Left ventricle myocardium superior (tissue), 1 donor: ENCODE data around the gene MTMR3. TPM values are rescaled to one million over a fixed set of nuclear protein-coding genes. Genes with fewer than 3 reads are reported as not detected.
"Not testable (repeated sequence)": the region's sequence is repeated elsewhere in the genome, so short reads cannot be mapped to it uniquely, and the experiment has no call there.

Experiments
- ATAC-seq: fragments of 200-7000 bp; cut with Tn5 transposase; one replicate; pipeline ENCODE4 v1.9.1; 2020; ENCODE audit warnings: mild to moderate bottlenecking, moderate library complexity
- DNase-seq: peaks from one replicate; pipeline ENCODE4 v3.0.0-alpha.2; 2020
- intact Hi-C: fragments of 100-400 bp; cut with micrococcal nuclease; formaldehyde crosslinking; loops from one replicate; pipeline ENCODE4 v1.11.0; 2022
- long read RNA-seq: library from polyadenylated mRNA; unstranded; transcript quantifications from one replicate; pipeline ENCODE4 v2.0.0, GENCODE V29; 2021
- total RNA-seq: library from RNA; stranded (reverse); fragmentation: NEBNext Ultra II Directional; extraction: Animal tissue kit (Norgen Biotek cat#: 25700); gene quantifications from one replicate; pipeline ENCODE4 v1.2.1, GENCODE V29; 2021
- donor health status: DM: no; HTN: yes; CAD: no; lungs with severe emphysema.

Gene MTMR3
- 23.6 TPM for total RNA-seq
- long read RNA-seq, full-length matches to known transcripts, result 1 of 12 reads
- long read RNA-seq, partial matches to known transcripts, result 0 of 12 reads
- long read RNA-seq, other reads (novel, unspliced or antisense), result 11 of 12 reads

DNA sequence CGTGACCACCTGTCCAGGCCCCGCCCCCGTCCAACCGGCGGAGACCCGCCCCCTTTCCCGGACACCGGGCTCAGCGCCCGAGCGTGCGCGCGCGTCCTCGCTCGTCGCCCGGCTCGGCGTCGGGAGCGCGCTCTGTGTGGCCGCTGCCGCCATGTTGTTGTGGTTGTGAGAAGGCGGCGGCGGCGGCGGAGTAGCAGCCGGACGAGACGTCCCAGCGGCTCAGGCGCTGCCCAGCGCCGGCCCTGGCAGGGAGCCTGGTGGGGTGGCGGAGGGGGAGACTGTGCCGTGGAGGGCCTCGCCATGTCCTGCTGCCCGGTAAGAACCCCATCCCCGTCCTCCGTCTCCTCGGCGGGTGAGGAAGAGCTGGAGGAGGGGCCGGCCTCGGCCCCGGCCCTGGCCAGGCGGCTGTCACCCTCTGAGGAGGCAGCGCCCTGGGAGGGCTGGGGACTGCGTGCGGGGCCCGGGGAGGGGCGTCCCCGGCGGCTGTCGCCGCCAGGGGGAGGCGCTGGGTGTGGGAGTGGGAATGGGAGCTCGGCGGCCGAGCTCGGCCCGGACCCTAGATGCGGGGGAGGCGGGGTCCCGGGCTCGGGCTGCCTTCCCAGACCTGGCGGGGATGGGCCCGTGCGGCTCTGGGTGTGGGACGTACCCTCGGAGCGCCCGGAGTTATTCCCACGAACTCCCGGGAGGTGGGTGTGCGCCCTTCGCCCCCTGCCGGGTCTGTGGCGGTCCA lies at the start of gene MTMR3:
TSS of gene MTMR3 (plus strand) at position 130 of the 730 bp plus-strand sequence. CDS start 87,886 bp downstream, outside the sequence.
- ATAC-seq (peak; percentile 93), DNase-seq (peak; percentile 97)
- intact Hi-C loops, result no loop called here

DNA sequence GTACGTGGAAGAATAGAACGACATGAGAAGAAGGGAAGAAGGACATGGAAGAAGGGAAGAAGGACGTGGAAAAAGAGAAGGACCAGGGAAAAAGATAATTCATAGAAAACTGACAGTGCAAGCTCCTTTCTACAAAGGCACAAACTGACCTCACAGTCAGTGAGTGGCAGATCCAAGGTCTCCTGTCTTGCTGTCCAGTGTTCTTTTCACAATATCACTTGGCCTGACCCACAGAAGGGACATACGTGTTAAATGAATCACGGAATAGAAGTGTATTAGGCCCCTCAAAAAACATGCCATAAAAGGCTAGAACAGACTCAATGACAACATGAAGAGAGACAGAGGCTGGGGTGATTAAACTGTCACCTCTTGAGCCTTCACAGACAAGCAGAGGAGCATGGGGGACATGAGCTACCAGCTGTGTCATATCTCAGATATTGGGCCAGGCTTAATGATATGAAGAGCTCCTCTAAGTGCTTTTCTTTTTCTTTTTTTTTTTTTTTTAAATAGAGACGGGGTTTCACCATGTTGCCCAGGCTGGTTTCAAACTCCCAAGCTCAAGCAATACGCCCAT lies 49.5 kb upstream of the MTMR3 start:
- intact Hi-C loops, result no loop called here
- DNase-seq (no peak), ATAC-seq (no peak)

DNA sequence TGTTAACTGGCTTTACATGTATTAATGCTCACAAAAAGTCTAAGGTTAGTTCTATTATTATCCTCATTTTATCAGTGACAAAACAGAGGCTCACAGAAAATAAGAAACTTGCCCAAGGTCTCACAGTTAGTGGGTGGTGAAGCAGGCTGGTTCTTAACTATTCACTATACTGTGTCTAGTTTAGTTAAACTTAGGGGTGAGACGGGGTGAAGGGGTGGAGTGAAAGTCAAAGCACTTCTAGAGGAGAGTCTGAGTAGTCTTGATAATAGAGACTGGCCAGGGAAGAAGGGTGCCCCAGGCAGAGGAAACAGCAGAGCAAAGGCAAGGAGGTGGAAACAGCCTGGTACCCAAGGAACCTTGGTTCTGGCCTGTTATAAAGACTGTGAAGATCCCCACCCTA lies 48.9 kb upstream of the MTMR3 start:
- intact Hi-C loops, result no loop called here
- DNase-seq (no peak), ATAC-seq (no peak)

DNA sequence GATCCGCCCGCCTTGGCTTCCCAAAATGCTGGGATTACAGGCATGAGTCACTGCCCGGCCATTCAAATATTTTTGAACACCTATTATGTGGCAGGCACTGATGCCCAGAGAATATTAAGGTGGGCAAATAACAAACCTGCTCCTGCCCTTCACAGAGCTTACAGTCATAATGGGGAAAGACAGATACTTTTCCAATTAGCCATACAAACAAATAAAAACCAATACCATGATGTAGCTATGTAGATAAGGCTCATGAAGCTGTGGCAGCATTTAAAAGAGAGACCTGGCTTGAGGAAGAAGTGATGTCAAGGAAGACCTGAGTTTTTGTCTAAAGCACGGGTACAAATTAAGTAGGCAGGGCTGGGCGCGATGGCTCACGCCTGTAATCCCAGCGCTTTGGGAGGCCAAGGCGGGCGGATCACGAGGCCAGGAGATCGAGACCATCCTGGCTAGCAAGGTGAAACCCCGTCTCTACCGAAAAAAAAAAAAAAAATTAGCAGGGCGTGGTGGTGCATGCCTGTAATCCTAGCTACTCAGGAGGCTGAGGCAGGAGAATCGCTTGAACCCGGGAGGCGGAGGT lies 46.1 kb upstream of the MTMR3 start:
- intact Hi-C loops, result loop anchor here (5.0 kb wide), 1 partner anchor 70 kb away; the partner anchor contains the start of genes UQCR10 and ZMAT5
- ATAC-seq, DNase-seq: not testable (repeated sequence)

DNA sequence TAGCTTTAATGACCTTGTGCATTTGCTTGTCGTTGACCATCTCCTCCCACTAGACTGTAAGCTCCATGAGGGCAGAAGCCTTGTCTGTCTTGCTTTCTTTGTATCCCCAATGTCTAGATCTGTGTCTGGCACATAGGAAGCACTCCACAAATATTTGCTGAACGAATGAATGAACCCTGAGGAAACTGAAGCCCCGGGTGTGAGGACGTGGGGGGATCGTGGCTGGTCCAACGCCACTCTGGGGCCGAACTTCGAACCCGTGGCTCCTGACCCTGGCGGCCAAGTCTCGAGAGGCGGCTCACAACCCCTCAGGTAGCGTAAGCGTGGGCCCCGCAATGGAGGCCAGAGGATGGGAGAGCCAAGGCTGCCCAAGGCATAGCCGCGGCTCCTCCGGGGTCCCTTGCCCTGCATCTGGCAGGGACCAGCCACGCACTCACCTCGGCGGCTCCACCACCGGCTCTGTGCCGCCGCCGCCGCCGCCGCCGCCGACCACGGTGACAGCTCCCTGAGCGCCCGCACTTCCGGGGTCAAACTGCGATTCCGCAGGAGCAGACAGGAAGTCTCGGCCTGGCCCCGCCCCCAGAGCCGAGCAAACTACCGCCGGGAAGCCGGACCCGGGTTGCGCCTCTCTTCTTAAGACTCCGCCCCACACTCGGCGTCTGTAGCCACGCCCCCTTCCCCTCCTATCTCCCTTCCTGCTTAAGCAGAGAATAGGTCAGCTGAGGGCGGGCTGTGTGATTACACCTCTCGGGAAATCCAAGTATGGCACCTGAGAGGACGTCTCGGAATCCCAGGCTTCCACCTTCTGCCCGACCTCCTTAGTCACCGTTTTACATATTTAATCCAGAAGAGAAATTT lies 45.0 kb upstream of the MTMR3 start, which contains the start of gene ASCC2:
TSS of gene ASCC2 (minus strand) at position 534 of the 858 bp plus-strand sequence. CDS start 5,949 bp downstream, outside the sequence.
- DNase-seq (peak; percentile 100), ATAC-seq (peak; percentile 99)
- intact Hi-C loops, result loop anchor here (5.0 kb wide), 1 partner anchor 71 kb away; the partner anchor contains the start of genes UQCR10 and ZMAT5

DNA sequence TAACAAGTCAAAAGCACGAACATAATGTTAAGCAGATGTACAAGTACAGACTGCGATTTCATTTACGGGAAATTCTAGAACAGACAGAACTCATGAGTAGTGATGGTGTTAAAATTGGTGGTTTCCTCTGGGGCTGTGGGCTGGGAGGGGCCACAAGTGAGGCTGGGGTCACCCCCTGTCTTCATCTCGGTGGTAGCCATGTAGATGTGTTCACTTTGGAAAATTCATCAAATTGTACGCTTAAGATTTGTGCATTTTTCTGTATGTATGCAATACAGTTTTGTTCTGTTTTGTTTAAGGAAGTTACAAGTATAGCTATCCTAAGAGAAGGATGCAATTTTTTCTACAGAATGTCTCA lies 44.4 kb upstream of the MTMR3 start:
- DNase-seq (no peak), ATAC-seq (peak; percentile 6)
- intact Hi-C loops, result loop anchor here (5.0 kb wide), 1 partner anchor 71 kb away; the partner anchor contains the start of genes UQCR10 and ZMAT5

DNA sequence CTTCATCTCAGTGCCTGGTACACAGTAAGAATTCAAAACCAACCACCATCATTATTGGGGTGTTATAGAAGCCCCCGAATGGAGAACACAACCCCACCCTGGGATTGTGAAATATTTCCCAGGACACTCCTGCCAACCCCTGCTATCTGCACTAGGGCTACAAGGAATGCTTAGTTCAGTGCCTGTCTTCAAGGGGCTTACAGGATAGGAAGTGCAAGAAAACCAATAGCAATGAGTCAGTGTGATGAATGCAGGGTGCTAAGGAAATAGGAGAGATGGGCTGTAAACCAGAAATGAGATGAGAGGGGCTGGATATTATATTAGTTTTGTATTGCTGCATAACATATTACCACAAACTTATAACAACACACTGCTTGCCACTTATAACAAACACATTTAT lies 43.9 kb upstream of the MTMR3 start:
- intact Hi-C loops, result loop anchor here (5.0 kb wide), 1 partner anchor 72 kb away; the partner anchor contains the start of genes UQCR10 and ZMAT5
- no peak for DNase-seq

DNA sequence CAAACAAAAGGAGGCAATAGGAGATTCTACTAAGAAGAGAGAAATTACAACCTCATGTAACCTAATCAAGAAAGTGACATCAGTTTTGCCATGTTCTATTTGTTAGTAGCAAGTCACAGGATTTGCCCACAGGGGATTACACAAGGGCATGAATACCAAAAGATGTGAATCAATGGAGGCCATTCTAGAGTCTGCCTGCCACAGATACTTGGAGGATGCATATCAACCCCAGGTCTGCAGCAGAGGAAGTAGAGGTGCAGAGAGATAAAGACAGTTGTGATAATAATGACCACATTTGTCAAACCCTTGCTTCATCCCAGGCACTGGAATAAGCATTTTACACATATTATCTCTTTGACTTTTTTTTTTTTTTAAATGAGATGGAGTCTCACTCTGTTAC lies 42.5 kb upstream of the MTMR3 start:
- intact Hi-C loops, result no loop called here
- ATAC-seq (no peak), DNase-seq (no peak)

More for the DNA sequence above, 43.9 kb upstream of the MTMR3 start:
- no peak for ATAC-seq

DNA sequence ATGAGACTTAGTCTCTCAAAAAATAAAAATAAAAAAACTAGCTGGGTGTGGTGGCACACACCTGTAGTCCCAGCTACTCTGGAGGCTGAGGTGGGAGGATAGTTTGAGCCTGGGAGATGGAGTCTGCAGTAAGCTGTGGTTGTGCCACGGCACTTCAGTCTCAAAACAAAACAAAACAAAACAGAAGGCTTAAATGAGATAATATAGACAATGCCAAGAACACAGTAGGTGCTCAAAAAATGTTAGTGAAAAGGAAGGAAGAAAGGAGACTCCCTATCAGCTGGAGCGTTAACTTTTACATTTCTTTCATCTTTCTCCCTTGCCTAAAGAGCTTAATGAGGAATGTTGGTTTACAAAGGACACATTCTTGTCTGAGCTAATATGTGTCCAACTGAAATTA lies 40.8 kb upstream of the MTMR3 start:
- DNase-seq, result no peak
- ATAC-seq, result no peak

DNA sequence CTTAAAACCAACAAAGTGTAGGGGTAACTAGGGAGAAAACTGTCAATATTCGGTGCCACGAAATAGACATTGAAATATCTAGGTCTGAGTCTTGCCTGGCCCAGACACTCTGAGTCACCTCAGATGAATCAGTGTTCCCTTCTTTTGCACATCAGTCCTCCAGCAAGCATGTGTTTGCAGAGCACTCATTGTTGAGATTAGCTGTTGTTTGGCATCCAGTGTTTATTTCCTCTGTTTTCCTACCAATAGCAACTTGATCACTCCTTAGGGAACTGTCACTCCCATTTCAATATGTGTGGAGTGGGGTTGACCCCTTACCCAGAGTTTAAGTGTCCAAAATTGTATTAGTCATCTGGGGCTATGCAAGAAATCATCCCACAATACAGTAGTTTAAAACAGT lies 40.2 kb upstream of the MTMR3 start:
- intact Hi-C loops, result no loop called here
- ATAC-seq, result no peak
- no peak for DNase-seq

More for the DNA sequence above, 40.8 kb upstream of the MTMR3 start:
- intact Hi-C loops, result no loop called here

DNA sequence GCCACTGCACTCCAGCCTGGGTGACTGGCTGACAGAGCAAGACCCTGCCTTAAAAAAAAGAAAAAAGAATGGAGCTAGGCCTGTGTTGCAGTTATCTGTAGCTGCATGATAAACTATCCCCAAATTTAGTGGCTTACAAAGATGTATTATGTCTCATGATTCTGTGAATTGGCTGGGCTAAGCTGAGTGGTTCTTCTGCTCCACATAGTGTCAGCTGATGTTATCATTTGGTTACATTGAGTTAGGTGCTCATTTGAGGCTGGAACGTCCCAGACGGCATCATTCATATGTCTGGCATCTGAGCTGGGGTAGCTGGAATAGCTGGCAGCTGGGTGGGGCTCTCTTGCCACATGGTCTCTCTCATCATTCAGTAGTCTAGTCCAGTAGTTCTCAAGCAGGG lies 36.7 kb upstream of the MTMR3 start:
- no peak for ATAC-seq
- intact Hi-C loops, result no loop called here
- DNase-seq, result no peak

DNA sequence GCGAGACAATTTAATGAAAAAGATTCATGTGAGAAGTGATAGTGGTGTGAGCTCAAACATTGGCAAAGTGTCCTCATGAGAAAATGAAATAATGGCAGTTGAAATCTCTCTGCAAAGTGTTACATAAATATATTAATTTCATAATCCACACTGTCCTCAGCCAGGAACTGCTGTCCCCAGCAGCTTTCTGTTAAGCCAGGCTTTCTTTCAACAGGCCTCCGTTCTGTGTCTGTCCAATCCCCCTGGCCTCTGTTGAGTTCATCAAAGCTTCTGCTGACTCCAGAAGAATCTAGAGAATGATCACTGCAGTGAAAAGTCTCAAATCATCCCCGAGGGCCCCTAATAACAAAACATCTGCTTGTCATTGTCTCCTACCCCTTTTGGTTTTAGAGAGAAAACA lies 34.9 kb upstream of the MTMR3 start:
- intact Hi-C loops, result no loop called here
- DNase-seq (no peak), ATAC-seq (peak; percentile 63)

DNA sequence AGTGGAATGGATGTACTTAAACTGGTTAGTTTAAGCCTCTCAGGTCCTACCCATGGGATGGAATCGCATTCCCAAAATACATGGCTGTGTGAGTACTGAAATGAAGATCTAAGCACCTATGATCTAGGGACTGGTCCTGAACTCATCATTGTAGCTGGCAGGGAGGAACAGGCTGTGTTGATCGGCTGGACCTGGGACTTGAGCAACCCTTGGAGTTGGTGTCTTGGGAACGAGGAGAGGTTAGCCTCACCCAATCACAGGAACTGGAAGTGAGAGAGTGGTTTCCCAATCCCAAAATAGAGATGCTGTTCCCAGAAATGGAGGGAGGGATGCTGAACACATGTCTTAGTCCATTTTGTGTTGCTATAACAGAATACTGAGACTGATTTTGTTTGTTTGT lies 28.5 kb upstream of the MTMR3 start:
- DNase-seq (no peak), ATAC-seq (no peak)
- intact Hi-C loops, result no loop called here

DNA sequence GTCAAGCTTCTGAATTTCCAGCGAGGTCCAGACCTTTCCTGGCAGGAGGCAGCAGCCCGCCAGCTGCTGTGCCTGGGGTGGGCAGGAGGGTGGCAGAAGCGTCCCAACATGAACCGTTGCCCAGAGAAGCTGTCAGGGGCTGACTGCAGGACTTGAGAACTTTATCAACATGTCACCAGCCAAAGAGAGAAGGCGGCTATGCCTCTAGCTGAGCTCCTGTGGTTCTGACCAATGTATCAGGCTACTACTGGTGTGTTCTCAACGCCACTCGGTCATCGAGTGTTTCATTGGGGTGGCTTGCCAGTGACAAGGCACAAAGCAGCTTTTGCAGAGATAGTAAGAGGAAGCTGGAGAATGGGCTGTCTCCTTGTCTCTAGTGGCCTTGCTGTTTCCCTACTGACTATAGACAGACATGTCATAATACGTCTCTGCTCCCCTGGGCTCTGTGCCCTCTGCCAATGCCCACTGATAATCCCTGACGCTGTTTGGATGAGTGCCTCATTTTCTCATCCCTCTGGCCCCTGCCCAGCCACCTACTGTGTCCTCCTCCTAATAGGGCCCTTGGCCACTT lies 27.3 kb upstream of the MTMR3 start:
- peak; percentile 82 for DNase-seq
- intact Hi-C loops, result no loop called here

DNA sequence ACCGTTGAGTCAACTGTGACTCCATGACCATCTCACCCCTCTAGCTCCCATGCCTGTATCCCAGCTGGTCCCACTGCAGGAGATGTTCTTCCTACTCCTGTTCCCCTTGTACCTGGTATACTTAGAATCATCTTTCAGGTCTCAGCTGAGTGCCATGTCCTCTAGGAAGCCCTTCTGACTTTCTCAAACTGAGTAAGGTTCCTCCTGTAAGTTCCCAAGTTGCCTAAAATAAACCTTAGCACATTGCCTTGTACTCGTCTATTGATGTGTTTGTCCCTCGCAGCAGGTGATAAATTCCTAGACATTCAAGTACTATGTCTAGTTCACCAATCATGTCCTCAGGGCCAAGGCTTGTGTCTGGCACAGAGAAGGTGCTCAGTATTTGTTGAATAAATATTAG lies 26.5 kb upstream of the MTMR3 start:
- ATAC-seq, result no peak
- DNase-seq, result no peak
- intact Hi-C loops, result no loop called here

More for the DNA sequence above, 27.3 kb upstream of the MTMR3 start:
- ATAC-seq, result peak; percentile 97

DNA sequence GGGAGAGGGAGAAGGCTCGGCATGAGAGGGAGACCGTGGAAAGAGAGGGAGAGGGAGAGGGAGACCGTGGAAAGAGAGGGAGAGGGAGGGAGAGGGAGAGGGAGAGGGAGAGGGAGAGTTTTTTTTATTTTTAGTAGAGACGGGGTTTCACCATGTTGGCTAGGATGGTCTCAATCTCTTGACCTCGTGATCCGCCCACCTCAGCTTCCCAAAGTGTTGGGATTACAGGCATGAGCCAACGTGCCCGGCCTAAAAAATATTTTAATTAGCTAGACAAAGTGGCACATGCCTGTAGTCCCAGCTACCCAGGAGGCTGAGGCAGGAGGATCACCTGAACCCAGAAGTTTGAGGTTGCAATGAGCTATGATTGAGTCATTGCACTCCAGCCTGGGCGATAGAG lies 23.9 kb upstream of the MTMR3 start:
- DNase-seq, intact Hi-C loops, ATAC-seq: not testable (repeated sequence)

DNA sequence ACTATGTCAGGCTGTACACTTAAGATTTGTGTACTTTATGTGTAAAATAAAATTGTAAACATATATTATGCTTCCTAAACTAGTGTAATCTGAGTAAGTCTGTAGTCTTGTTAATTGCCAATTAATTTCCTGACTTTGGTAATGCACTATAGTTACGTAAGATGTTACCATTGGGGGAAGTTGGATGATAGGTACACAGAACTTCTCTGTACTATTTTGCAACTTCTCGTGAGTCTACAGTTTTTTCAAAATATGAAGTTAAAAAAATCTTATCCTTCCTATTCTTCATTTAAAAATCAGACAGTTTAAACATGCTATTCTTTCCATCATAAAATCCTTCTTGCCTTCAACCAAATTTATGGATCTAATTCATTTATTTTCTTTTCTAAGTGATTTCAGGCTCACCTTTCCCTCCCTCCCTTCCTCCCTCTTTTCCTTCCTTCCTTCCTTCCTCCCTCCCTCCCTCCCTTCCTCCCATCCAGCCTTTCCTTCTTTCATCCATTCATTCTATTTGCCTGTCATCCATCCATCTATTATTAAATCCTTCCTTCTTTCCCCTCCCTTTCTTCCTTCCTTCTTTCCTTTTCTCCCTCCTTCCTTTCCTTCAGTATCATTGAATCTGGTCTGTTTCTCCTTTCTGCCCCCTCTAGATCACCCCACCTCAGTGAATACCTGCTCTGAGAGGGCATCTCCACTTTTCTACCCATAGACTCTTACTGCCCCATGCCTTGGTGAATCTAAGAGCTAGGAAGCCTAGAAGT lies 22.8 kb upstream of the MTMR3 start:
- ATAC-seq (no peak), DNase-seq (no peak)
- intact Hi-C loops, result no loop called here

DNA sequence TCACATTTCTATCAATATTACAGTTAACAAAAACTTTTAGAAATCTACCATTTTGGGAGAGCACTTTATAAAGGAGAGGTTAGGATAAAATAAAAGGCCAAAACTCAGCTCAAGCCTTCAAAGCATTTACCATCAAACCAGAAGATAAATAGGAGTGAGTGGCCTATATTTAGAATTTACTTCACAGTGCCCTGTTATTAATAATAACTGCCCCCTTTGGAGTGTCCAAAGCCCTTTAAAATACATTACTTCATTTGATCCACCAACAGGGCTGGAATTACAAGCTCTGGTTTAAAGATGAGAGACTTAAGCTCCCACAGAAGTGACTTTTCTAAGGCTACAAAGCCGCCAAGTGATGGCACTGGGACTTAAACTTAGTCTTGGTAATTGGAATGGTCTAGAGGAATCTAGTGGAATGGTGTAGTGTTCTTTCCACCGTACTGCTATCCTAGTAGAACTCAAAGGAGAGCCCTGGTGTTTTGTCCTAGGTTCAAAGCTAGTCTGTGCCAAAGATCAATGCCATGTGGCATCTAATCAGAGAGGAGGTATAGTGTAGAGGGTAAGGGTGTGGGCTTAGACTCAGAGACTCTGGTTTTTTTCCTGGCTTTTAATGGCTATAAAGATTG lies 21.2 kb upstream of the MTMR3 start:
- DNase-seq (no peak), ATAC-seq (peak; percentile 85)
- intact Hi-C loops, result no loop called here
